Chondrocyte (in vitro differentiated cells): ENCODE results near the gene RIPK3. TPM values are rescaled to one million over a fixed set of nuclear protein-coding genes. Genes with fewer than 3 reads are reported as not detected.

ENCODE experiments used
- DNase-seq: peaks from one replicate; pipeline ENCODE4 v3.0.0; 2021; ENCODE audit warnings: mixed read lengths, low spot score
- H3K27ac Mint-ChIP-seq: one replicate; pipeline ENCODE4 v1.8.0; 2021; ENCODE audit warnings: mild to moderate bottlenecking, moderate library complexity, mixed read lengths; ENCODE audit not compliant: unreplicated experiment
- H3K27me3 Mint-ChIP-seq: 2 replicates; pipeline ENCODE4 v1.8.0; 2021; ENCODE audit warnings: low read depth, mixed read lengths
- H3K36me3 Mint-ChIP-seq: 2 replicates; pipeline ENCODE4 v1.8.0; 2021; ENCODE audit warnings: low read depth, mixed read lengths
- H3K4me1 Mint-ChIP-seq: 2 replicates; pipeline ENCODE4 v1.8.0; 2021; ENCODE audit warnings: low read depth, mild to moderate bottlenecking, mixed read lengths
- H3K4me3 Mint-ChIP-seq: one replicate; pipeline ENCODE4 v1.8.0; 2021; ENCODE audit warnings: mild to moderate bottlenecking, moderate library complexity, mixed read lengths; ENCODE audit not compliant: unreplicated experiment
- H3K9me3 Mint-ChIP-seq: 2 replicates; pipeline ENCODE4 v1.8.0; 2021; ENCODE audit warnings: low read depth, mixed read lengths
- total RNA-seq: library from RNA; stranded (reverse); gene quantifications from 3 replicates; pipeline ENCODE4 v1.2.1, GENCODE V29; 2021
- TF ChIP-seq, protein P1 (sequence below): fragments of 200-600 bp; sonication (generic); IDR thresholded peaks from 2 replicates; pipeline ENCODE4 v1.5.0; 2021; ENCODE audit warnings: antibody characterized with exemption, mild to moderate bottlenecking, moderate library complexity

RIPK3 gene
- total RNA-seq, 1 donor from 2014 or later: 1.3 TPM

DNA sequence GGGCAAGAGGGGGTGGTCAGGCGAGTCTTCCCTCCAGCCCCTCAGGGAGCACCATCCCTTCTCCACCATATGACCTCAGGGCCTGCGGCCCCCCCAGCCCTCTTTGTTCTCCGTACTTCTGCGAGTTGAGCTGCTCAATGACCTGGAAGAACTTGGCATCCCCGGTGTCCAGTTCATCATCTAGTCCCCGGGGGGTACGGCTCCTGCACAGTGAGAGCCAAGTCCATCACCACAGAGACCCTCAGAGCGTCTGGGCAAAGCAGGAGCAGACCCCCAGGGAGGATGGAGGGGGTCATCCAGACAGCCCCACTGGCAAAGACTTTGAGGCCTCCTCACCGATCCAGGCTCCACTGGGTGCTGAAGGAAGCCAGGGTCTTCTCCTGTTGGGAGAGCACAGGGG is 13.8 kb downstream of the RIPK3 start:
- H3K4me1 Mint-ChIP-seq: peaks cover 10% of the 10 kb centered on the region
- no peaks in the 10 kb centered on the region for H3K36me3 Mint-ChIP-seq
- no peak overlapping the region for H3K4me3 Mint-ChIP-seq
- no peaks in the 10 kb centered on the region for H3K27me3 Mint-ChIP-seq
- TF ChIP-seq, protein P1, sequence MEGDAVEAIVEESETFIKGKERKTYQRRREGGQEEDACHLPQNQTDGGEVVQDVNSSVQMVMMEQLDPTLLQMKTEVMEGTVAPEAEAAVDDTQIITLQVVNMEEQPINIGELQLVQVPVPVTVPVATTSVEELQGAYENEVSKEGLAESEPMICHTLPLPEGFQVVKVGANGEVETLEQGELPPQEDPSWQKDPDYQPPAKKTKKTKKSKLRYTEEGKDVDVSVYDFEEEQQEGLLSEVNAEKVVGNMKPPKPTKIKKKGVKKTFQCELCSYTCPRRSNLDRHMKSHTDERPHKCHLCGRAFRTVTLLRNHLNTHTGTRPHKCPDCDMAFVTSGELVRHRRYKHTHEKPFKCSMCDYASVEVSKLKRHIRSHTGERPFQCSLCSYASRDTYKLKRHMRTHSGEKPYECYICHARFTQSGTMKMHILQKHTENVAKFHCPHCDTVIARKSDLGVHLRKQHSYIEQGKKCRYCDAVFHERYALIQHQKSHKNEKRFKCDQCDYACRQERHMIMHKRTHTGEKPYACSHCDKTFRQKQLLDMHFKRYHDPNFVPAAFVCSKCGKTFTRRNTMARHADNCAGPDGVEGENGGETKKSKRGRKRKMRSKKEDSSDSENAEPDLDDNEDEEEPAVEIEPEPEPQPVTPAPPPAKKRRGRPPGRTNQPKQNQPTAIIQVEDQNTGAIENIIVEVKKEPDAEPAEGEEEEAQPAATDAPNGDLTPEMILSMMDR: no peak
- DNase-seq: no peak
- H3K9me3 Mint-ChIP-seq: no peaks in the 10 kb centered on the region
- H3K27ac Mint-ChIP-seq: no peak overlapping the region

DNA sequence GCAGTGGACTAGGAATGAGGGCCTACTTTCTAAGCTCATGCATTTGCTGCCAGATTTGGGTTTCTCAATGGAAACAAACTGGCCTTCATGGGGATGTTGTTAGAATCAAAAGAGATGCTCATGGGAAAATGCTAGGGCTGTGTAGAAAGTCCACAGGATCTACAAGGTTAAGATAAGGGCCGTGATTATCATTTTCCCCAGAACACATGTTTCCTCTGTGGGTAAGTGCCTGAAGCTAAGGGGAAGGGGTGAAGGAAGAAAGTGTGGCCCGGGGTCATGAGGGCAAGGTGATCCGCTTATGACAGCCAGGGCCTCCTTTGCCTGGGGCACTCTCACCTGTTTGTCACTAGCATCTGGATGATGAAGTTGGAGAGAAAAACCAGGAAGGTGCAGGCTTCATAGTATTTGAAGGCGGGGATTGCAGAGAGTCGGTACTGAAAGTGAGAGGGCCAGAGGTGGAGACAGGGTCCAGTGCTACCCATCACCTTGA is 14.7 kb downstream of the RIPK3 start:
- H3K4me1 Mint-ChIP-seq: peaks cover 10% of the 10 kb centered on the region
- no peaks in the 10 kb centered on the region for H3K27me3 Mint-ChIP-seq
- no peak overlapping the region for H3K4me3 Mint-ChIP-seq
- DNase-seq: no peak
- H3K36me3 Mint-ChIP-seq: no peaks in the 10 kb centered on the region
- TF ChIP-seq, protein P1: no peak
- no peaks in the 10 kb centered on the region for H3K9me3 Mint-ChIP-seq
- H3K27ac Mint-ChIP-seq: no peak overlapping the region

DNA sequence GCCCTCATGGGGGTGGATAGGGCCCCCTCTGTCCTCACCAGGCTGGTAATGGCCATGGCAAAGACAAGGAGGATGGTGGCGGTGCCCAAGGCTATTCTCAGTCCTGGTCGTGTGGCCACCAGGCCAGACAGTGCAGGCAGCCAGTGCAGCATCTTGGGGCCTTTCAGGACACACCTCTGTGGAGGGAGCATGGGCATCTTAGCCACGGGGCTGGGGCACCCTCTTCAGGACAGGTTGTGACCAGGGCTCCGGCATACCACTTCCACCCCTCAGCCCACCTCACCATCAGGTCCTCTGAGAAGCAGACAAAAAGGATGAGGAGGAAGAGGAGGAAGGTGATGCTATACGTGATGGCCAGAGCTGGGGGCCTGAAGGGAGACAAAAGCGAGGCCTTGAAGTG is 15.8 kb downstream of the RIPK3 start:
- Mint-ChIP-seq H3K36me3 (no peaks in the 10 kb centered on the region), H3K27me3 (peaks cover 6% of the 10 kb centered on the region), H3K4me1 (peaks cover 10% of the 10 kb centered on the region), H3K9me3 (no peaks in the 10 kb centered on the region), H3K4me3 (no peak overlapping the region), H3K27ac (no peak overlapping the region)
- TF ChIP-seq, protein P1: no peak
- no peak for DNase-seq

DNA sequence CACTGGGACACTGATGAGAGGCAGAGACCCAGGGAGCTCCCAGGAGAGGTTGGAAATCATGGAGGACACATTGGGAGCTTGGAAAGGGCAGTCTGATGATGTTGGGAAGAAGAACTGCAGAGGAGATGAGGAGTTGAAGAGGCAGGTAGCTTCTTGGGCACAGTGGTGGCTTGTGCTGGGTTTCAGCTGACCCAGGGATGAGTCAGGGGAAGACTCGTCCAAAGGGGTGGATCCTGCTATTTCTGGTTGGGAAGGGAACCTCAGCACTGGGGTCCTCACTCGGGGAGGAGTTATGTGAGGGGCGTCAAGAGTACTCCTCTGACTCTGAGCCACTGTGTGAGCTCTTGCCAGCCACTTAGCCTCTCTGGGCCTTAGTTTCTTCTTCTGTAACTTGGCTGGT is 16.4 kb downstream of the RIPK3 start:
- H3K27me3 Mint-ChIP-seq: peaks cover 7% of the 10 kb centered on the region
- peaks cover 10% of the 10 kb centered on the region for H3K4me1 Mint-ChIP-seq
- TF ChIP-seq, protein P1: no peak
- DNase-seq: no peak
- no peak overlapping the region for H3K4me3 Mint-ChIP-seq
- H3K36me3 Mint-ChIP-seq: no peaks in the 10 kb centered on the region
- H3K9me3 Mint-ChIP-seq: no peaks in the 10 kb centered on the region
- H3K27ac Mint-ChIP-seq: peak overlapping the region; percentile 45

DNA sequence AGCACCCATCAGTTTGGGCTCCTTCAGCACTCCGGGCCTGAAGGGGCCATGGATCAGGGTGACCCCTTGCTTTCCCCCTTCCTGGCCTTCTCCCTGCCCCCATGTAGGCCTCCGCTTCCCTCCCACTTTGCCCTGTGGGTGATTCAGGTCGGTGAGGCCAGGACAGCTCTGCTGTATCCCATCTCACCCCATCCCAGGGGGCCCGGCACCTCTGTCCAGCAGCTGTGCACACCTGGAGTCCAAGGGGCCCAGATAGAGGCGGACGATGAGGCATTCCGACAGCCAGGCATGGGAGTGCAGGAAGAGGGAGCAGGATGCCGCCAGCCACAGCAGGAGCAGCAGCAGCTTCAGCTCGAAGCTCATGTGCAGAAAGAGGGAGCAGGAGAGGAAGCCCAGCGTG is 17.1 kb downstream of the RIPK3 start:
- peaks cover 10% of the 10 kb centered on the region for H3K4me1 Mint-ChIP-seq
- DNase-seq: no peak
- no peaks in the 10 kb centered on the region for H3K9me3 Mint-ChIP-seq
- TF ChIP-seq, protein P1: no peak
- no peak overlapping the region for H3K4me3 Mint-ChIP-seq
- no peaks in the 10 kb centered on the region for H3K36me3 Mint-ChIP-seq
- H3K27ac Mint-ChIP-seq: no peak overlapping the region
- H3K27me3 Mint-ChIP-seq: peaks cover 7% of the 10 kb centered on the region
